HepG2 (cell line): ENCODE results near the gene OR52N4. TPM values are rescaled to one million over a fixed set of nuclear protein-coding genes. Genes with fewer than 3 reads are reported as not detected.

Experiments used
- ATAC-seq: fragments of 200-7000 bp; cut with Tn5 transposase; 3 replicates; pipeline ENCODE4 v1.9.1; 2020; ENCODE audit warnings: mild to moderate bottlenecking, moderate library complexity
- Bru-seq: library from RNA; stranded (reverse); fragments of 400-500 nt; gene quantifications from one replicate; lab custom pipeline; 2021; lab: Mats Ljungman, UMichigan
- BruChase-seq, 2 experiments: library from RNA; stranded (reverse); fragments of 400-500 nt; gene quantifications; one replicate each; lab custom pipeline; 2021; lab: Mats Ljungman, UMichigan
- BruUV-seq: library from RNA; stranded (reverse); fragments of 400-500 nt; replicated peaks from 2 replicates; lab custom pipeline; 2021; lab: Mats Ljungman, UMichigan
- CTCF ChIA-PET: fragments of 300-600 bp; formaldehyde crosslinking; extraction: SDS; loops from one replicate; lab custom pipeline; 2021; ENCODE audit warnings: low total read pairs, inconsistent platforms, low intra/inter-chr PET ratio; lab: Yijun Ruan, JAX
- POLR2A ChIA-PET: fragments of 350-600 bp; sonication (Branson Sonifier 250); formaldehyde crosslinking; loops from one replicate; lab custom pipeline; 2020; ENCODE audit warnings: antibody characterized with exemption, inconsistent platforms; lab: Yijun Ruan, JAX
- DNase-seq: peaks from one replicate; pipeline ENCODE4 v3.0.0-alpha.2; 2015; ENCODE audit warnings: low spot score
- FAIRE-seq: peaks from 3 replicates; lab custom pipeline; 2011; peaks lifted over from hg19 to GRCh38; lab: Jason Lieb, UNC
- H2AFZ ChIP-seq: one replicate; pipeline ENCODE4 v1.6.1; 2011; ENCODE audit warnings: low read length, inconsistent platforms
- H3K27ac ChIP-seq: fragments of 300-600 bp; 3 replicates; pipeline ENCODE4 v1.8.0; 2011; ENCODE audit warnings: mixed run types, mild to moderate bottlenecking, mixed read lengths, low read length, inconsistent platforms; ENCODE audit not compliant: insufficient read depth; ENCODE audit errors: extremely low read length
- H3K27me3 ChIP-seq, 2 experiments: fragments of 200-600 bp in 1 of 2; 2 replicates in 1 of 2; 3 replicates in 1 of 2; pipeline versions ENCODE4 v1.6.0 to v1.8.0; 2011; ENCODE audit warnings: low read length in 2 of 2, mild to moderate bottlenecking in 2 of 2, moderate library complexity in 2 of 2, inconsistent platforms in 1 of 2; ENCODE audit not compliant: insufficient read depth in 2 of 2, control insufficient read depth in 1 of 2
- H3K36me3 ChIP-seq, 2 experiments: fragments of 200-600 bp in 1 of 2; replicated peaks in 1 of 2; 2 replicates in 1 of 2; 3 replicates in 1 of 2; pipeline versions ENCODE4 v1.5.1 to v1.8.0; 2011; ENCODE audit warnings: low read length in 2 of 2, inconsistent platforms in 1 of 2; ENCODE audit not compliant: insufficient read depth in 2 of 2, control insufficient read depth in 1 of 2
- H3K4me1 ChIP-seq: 2 replicates; pipeline ENCODE4 v1.5.1; 2012; ENCODE audit warnings: low read length, inconsistent platforms; ENCODE audit not compliant: insufficient read depth
- H3K4me2 ChIP-seq: 2 replicates; pipeline ENCODE4 v1.6.0; 2011; ENCODE audit warnings: low read depth, low read length, inconsistent platforms
- H3K4me3 ChIP-seq, 3 experiments: fragments of 200-600 bp in 1 of 3; sonication (generic), shearing (Covaris generic) in 1 of 3; replicated peaks in 1 of 3; 2 replicates each; pipeline ENCODE4 v1.5.1; 2011 to 2016; ENCODE audit warnings: low read length in 3 of 3, inconsistent platforms in 2 of 3, low read depth in 2 of 3, mild to moderate bottlenecking in 2 of 3, control low read depth in 1 of 3, mixed read lengths in 1 of 3; ENCODE audit not compliant: insufficient read depth in 1 of 3
- H3K79me2 ChIP-seq: one replicate; pipeline ENCODE4 v1.6.1; 2011; ENCODE audit warnings: low read length, inconsistent platforms; ENCODE audit not compliant: insufficient read depth
- H3K9ac ChIP-seq: 2 replicates; pipeline ENCODE4 v1.6.0; 2011; ENCODE audit warnings: mild to moderate bottlenecking, low read depth, low read length, inconsistent platforms; ENCODE audit not compliant: insufficient read depth
- H3K9me3 ChIP-seq: 2 replicates; pipeline ENCODE4 v1.5.1; 2012; ENCODE audit warnings: mild to moderate bottlenecking, low read length
- H4K20me1 ChIP-seq: 2 replicates; pipeline ENCODE4 v1.6.0; 2011; ENCODE audit warnings: inconsistent platforms, mild to moderate bottlenecking, low read length, moderate library complexity; ENCODE audit not compliant: insufficient read depth
- AFF4 ChIP-seq: sonication (generic); formaldehyde crosslinking; IDR thresholded peaks from 2 replicates; pipeline ENCODE4 v1.4.0; 2020; ENCODE audit warnings: missing genetic modification reagents
- ATRX ChIP-seq: sonication (generic); formaldehyde crosslinking; IDR thresholded peaks from 2 replicates; pipeline ENCODE4 v1.4.0; 2020; ENCODE audit warnings: missing genetic modification reagents, borderline replicate concordance
- HCFC1 ChIP-seq: fragments of 150-350 bp; IDR thresholded peaks from 2 replicates; pipeline ENCODE4 v1.6.1; 2014; ENCODE audit warnings: low read depth, low read length
- NFYC ChIP-seq: IDR thresholded peaks from 2 replicates; pipeline ENCODE4 v1.6.1; 2016; ENCODE audit warnings: missing genetic modification reagents, missing compliant biosample characterization
- PLRG1 ChIP-seq: fragments of 450-650 bp; conservative IDR thresholded peaks from 2 replicates; pipeline ENCODE4 v1.6.1; 2016
- POGZ ChIP-seq: sonication (generic); formaldehyde crosslinking; IDR thresholded peaks from 2 replicates; pipeline ENCODE4 v1.4.0; 2020; ENCODE audit warnings: mild to moderate bottlenecking, missing genetic modification reagents
- SRY ChIP-seq: sonication (generic); formaldehyde crosslinking; IDR thresholded peaks from 2 replicates; pipeline ENCODE4 v1.8.0; 2022; ENCODE audit warnings: mild to moderate bottlenecking, missing genetic modification reagents
- TBL1XR1 ChIP-seq: fragments of 150-350 bp; IDR thresholded peaks from 2 replicates; pipeline ENCODE4 v1.6.1; 2014; ENCODE audit warnings: borderline replicate concordance, low read length; ENCODE audit not compliant: partially characterized antibody
- TEAD2 ChIP-seq: sonication (generic); formaldehyde crosslinking; IDR thresholded peaks from 2 replicates; pipeline ENCODE4 v1.9.0; 2021; ENCODE audit warnings: missing genetic modification reagents
- ZBTB10 ChIP-seq: sonication (generic); formaldehyde crosslinking; IDR thresholded peaks from 2 replicates; pipeline ENCODE4 v1.4.0; 2020; ENCODE audit warnings: missing genetic modification reagents, borderline replicate concordance
- ZEB1 ChIP-seq: IDR thresholded peaks from 2 replicates; pipeline ENCODE4 v1.6.1; 2012; ENCODE audit warnings: mild to moderate bottlenecking, low read depth, inconsistent platforms; ENCODE audit not compliant: insufficient replicate concordance
- ZFY ChIP-seq: sonication (generic); formaldehyde crosslinking; IDR thresholded peaks from 2 replicates; pipeline ENCODE4 v1.4.0; 2020; ENCODE audit warnings: missing genetic modification reagents
- ZNF382 ChIP-seq: sonication (generic); formaldehyde crosslinking; IDR thresholded peaks from 2 replicates; pipeline ENCODE4 v1.5.0; 2020; ENCODE audit warnings: missing genetic modification reagents, mild to moderate bottlenecking, borderline replicate concordance
- ZNF576 ChIP-seq: sonication (generic); formaldehyde crosslinking; IDR thresholded peaks from 2 replicates; pipeline ENCODE4 v1.4.0; 2020; ENCODE audit warnings: mild to moderate bottlenecking, missing genetic modification reagents
- ZSCAN9 ChIP-seq: IDR thresholded peaks from 2 replicates; pipeline ENCODE4 v1.6.1; 2016; ENCODE audit warnings: borderline replicate concordance
- WGBS: methylation state at CpG from one replicate; pipeline ENCODE4 v1.1.6; 2017; ENCODE audit warnings: low lambda C conversion rate; 5-methylcytosine and 5-hydroxymethylcytosine counted together
- in situ Hi-C: cut with HindIII; loops from 2 replicates; pipeline ENCODE4 v1.10.0; 2017; ENCODE audit warnings: low pct_unique_long_range_greater_than_20kb; ENCODE audit not compliant: extremely low pct_ligation_motif_present
- intact Hi-C: fragments of 100-400 bp; cut with micrococcal nuclease; formaldehyde crosslinking; loops from one replicate; pipeline ENCODE4 v1.10.0; 2022; ENCODE audit not compliant: unreplicated experiment
- long read RNA-seq, 2 experiments: library from RNA in 1 of 2; library from polyadenylated mRNA in 1 of 2; stranded (forward) in 1 of 2; unstranded in 1 of 2; transcript quantifications; one replicate each; pipeline ENCODE4 v2.0.0, GENCODE V29; 2019 to 2022
- polyA minus RNA-seq, 3 experiments: library from RNA; depleted of rRNA, polyadenylated mRNA; stranded (reverse); fragments of >200 nt; gene quantifications; 2 replicates each; pipeline ENCODE4 v1.2.3, GENCODE V29; 2011; ENCODE audit warnings: low replicate concordance in 1 of 3
- polyA plus RNA-seq, 8 experiments: library from polyadenylated mRNA; depleted of rRNA in 3 of 8; stranded (reverse) in 7 of 8; unstranded in 1 of 8; fragments of >200 nt; fragmentation: Illumina TruSeq in 4 of 8; extraction: Trizol in 4 of 8; gene quantifications; 2 replicates each; pipeline versions ENCODE4 v1.2.1 to v1.2.3, GENCODE V29; 2011 to 2016; ENCODE audit warnings: low read depth in 4 of 8, missing spikeins in 1 of 8, mixed read lengths in 1 of 8; ENCODE audit not compliant: insufficient read depth in 1 of 8
- total RNA-seq, 5 experiments: library from RNA; depleted of rRNA; stranded (reverse); fragments of >200 nt; fragmentation: Illumina TruSeq; extraction: Trizol; gene quantifications; 2 replicates each; pipeline ENCODE4 v1.2.3, GENCODE V29; 2016; ENCODE audit warnings: low read depth in 1 of 5

Gene OR52N4
- total RNA-seq (2016; rRNA removed; fragmentation: Illumina TruSeq; extraction: Trizol) = 0.09 TPM in 1 of 2 replicates, not detected in the other
- total RNA-seq (2016; cell fraction: cytosol; rRNA removed; fragmentation: Illumina TruSeq; extraction: Trizol; ENCODE audit: low read depth) = not detected in 2 replicates
- 0.15 TPM in 1 of 2 replicates, not detected in the other for total RNA-seq (2016; cell fraction: insoluble cytoplasmic fraction; rRNA removed; fragmentation: Illumina TruSeq; extraction: Trizol)
- not detected in 2 replicates for total RNA-seq (2016; cell fraction: membrane; rRNA removed; fragmentation: Illumina TruSeq; extraction: Trizol)
- total RNA-seq (2016; cell fraction: nucleus; rRNA removed; fragmentation: Illumina TruSeq; extraction: Trizol) = not detected in 2 replicates
- 0.18 and 0.30 TPM in 2 replicates for polyA plus RNA-seq (2011; rRNA removed)
- 0.14 TPM in 1 of 2 replicates, not detected in the other for polyA plus RNA-seq (2011; cell fraction: cytosol; rRNA removed)
- 0.17 TPM in 1 of 2 replicates, not detected in the other for polyA plus RNA-seq (2011; cell fraction: nucleus; rRNA removed)
- not detected in 2 replicates for polyA plus RNA-seq (2012)
- polyA plus RNA-seq (2016; cell fraction: cytosol; fragmentation: Illumina TruSeq; extraction: Trizol; ENCODE audit: low read depth) = not detected in 2 replicates
- polyA plus RNA-seq (2016; cell fraction: insoluble cytoplasmic fraction; fragmentation: Illumina TruSeq; extraction: Trizol; ENCODE audit: low read depth) = 0.23 TPM in 1 of 2 replicates, not detected in the other
- polyA plus RNA-seq (2016; cell fraction: membrane; fragmentation: Illumina TruSeq; extraction: Trizol; ENCODE audit: low read depth) = not detected in 2 replicates
- not detected in 2 replicates for polyA plus RNA-seq (2016; cell fraction: nucleus; fragmentation: Illumina TruSeq; extraction: Trizol; ENCODE audit: insufficient read depth, low read depth)
- polyA minus RNA-seq (2011; rRNA and poly(A)+ RNA removed; ENCODE audit: low replicate concordance) = not detected in 2 replicates
- polyA minus RNA-seq (2011; cell fraction: cytosol; rRNA and poly(A)+ RNA removed) = not detected in 2 replicates
- not detected in 2 replicates for polyA minus RNA-seq (2011; cell fraction: nucleus; rRNA and poly(A)+ RNA removed)
- Bru-seq, nascent RNA = percentile 10 among the genes with signal in this experiment
- percentile 21 among the genes with signal in this experiment for BruChase-seq, experiment 1, labeled RNA remaining after a 6-hour chase
- percentile 8 among the genes with signal in this experiment for BruChase-seq, experiment 2, labeled RNA remaining after a 2-hour chase
- long read RNA-seq, experiment 1 = 0 reads
- long read RNA-seq, experiment 2 = 0 reads

- Histone ChIP-seq H3K36me3 (no peaks in the 10 kb centered on the region), H3K79me2 (no peaks in the 10 kb centered on the region), H3K4me1 (no peaks in the 10 kb centered on the region), H3K27ac (no peak within 1 kb of the TSS), H3K4me3 (no peak within 1 kb of the TSS), H2AFZ (no peak within 1 kb of the TSS), H4K20me1 (no peaks in the 10 kb centered on the region), H3K9ac (no peak within 1 kb of the TSS), H3K9me3 (no peaks in the 10 kb centered on the region), H3K27me3 (no peaks in the 10 kb centered on the region), H3K4me2 (no peak within 1 kb of the TSS)
- in situ Hi-C loops = no loop called here
- CTCF ChIA-PET = no interaction called here
- 3% methylated on average over 1 of the region's 1 CpG for WGBS
- no peak for FAIRE-seq
- DNase-seq = no peak
- intact Hi-C loops = no loop called here
- BruUV-seq = no TSS peak
- ATAC-seq = no peak
- POLR2A ChIA-PET = no interaction called here
- no peak for TF ChIP-seq POGZ (CRISPR knock-in tag)
- TF ChIP-seq PLRG1 = no peak
- no peak for TF ChIP-seq ZNF576 (CRISPR knock-in tag)
- TF ChIP-seq HCFC1 = no peak
- no peak for TF ChIP-seq ZNF382 (CRISPR knock-in tag)
- TF ChIP-seq ZEB1 = no peak
- no peak for TF ChIP-seq SRY (CRISPR knock-in tag)
- TF ChIP-seq ATRX (CRISPR knock-in tag) = no peak
- no peak for TF ChIP-seq AFF4 (CRISPR knock-in tag)
- no peak for TF ChIP-seq NFYC
- TF ChIP-seq ZSCAN9 = no peak
- TF ChIP-seq TEAD2 (CRISPR knock-in tag) = no peak
- TF ChIP-seq ZFY (CRISPR knock-in tag) = no peak
- TF ChIP-seq ZBTB10 (CRISPR knock-in tag) = no peak
- TF ChIP-seq TBL1XR1 = no peak
Measured at GRCh38 chr11:5753943-5754342, at the start of gene OR52N4. OR52N4 (plus strand) TSS chr11:5754243; CDS start chr11:5754741, 498 bp downstream.
